ENCODE results near the gene MEA1.

Gene MEA1

DNA sequence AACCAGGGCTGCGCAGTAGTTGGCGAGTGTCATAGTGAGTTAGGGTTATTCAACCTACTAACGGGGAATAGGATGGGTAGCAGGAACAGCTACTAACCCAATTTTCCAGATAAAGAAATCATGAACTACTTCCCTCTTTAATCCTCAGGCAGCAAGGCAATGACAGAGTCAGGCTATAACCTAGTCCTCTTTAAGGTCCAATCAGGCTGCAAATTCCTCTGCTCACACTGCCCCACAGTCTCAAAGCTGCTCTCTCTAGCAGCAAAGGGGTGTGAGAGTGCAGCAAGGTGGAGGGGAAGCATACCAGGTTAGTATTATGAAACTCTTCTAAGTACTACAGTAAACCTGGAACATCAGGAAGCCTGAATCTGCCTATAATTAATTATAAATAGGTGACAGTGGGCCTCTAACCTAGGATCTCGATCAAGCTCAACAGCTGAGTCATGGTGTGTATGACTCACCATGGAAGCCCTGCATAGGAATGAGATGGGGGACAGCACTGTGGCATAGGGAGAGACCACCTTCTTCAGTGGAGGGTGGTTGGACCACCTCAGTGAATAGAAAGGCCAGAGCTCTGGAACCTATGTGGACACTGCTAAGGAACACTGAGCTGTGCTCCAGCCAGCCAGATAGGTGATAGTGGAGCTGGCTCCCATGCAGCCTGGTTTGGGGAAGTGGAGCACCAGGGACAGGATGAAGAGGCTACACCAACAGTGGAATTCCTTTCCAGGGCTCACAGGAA lies 42.7 kb downstream of the MEA1 start:
- Histone ChIP-seq H3K9me2 (replicated peaks; ENCODE audit: low read depth, low read length) (no peaks in the 10 kb centered on the region), H4K20me1 (ENCODE audit: insufficient read depth, low read length, poor library complexity, severe bottlenecking) (no peaks in the 10 kb centered on the region), H3K9ac (ENCODE audit: low read depth, low read length, poor library complexity, severe bottlenecking) (no peak overlapping the region), H3K36me3 (ENCODE audit: insufficient read depth, low read length) (no peaks in the 10 kb centered on the region), H3K9me3 (ENCODE audit: insufficient read depth, low read depth, low read length) (no peaks in the 10 kb centered on the region), H3K4me3 (ENCODE audit: low read length, poor library complexity, severe bottlenecking) (no peak overlapping the region), H3K79me2 (ENCODE audit: insufficient read depth, low read length) (no peaks in the 10 kb centered on the region), H2AFZ (ENCODE audit: low read length) (no peak overlapping the region), H3K4me2 (ENCODE audit: low read depth, low read length, poor library complexity, severe bottlenecking) (no peak overlapping the region), H3K27me3 (ENCODE audit: insufficient read depth, low read length, poor library complexity, severe bottlenecking) (no peaks in the 10 kb centered on the region), H3F3A (ENCODE audit: low read depth) (no peaks in the 10 kb centered on the region), H3K4me1 (ENCODE audit: insufficient read depth, low read length, poor library complexity, severe bottlenecking) (no peaks in the 10 kb centered on the region)
- TF ChIP-seq, protein P1, sequence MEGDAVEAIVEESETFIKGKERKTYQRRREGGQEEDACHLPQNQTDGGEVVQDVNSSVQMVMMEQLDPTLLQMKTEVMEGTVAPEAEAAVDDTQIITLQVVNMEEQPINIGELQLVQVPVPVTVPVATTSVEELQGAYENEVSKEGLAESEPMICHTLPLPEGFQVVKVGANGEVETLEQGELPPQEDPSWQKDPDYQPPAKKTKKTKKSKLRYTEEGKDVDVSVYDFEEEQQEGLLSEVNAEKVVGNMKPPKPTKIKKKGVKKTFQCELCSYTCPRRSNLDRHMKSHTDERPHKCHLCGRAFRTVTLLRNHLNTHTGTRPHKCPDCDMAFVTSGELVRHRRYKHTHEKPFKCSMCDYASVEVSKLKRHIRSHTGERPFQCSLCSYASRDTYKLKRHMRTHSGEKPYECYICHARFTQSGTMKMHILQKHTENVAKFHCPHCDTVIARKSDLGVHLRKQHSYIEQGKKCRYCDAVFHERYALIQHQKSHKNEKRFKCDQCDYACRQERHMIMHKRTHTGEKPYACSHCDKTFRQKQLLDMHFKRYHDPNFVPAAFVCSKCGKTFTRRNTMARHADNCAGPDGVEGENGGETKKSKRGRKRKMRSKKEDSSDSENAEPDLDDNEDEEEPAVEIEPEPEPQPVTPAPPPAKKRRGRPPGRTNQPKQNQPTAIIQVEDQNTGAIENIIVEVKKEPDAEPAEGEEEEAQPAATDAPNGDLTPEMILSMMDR (conservative IDR thresholded peaks at IDR 0.05; ENCODE audit: low read length), result no peak
- TF ChIP-seq EZH2phosphoT487 (IDR thresholded peaks at IDR 0.05; ENCODE audit: borderline replicate concordance), result no peak

DNA sequence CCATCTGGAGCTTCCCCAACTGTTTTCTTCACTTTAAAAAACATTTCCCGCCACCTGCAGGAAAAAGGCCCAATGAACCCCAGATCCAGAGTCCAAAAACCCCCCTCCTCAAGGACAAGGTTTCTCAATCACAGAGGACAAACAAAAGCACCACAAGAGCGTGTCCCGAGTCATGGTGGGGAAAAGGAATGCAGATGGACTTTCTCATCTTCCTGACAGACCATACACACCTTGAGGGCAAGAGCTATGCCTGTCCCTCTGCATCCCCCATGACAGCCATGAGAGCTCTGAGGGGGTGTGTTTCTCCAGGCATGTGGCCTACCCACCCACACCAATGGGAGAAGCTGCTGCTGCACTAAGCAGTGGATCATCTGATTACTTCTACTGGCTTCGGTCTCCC lies 43.8 kb downstream of the MEA1 start:
- no peaks in the 10 kb centered on the region for H3K36me3 ChIP-seq (ENCODE audit: insufficient read depth, low read length)
- no peaks in the 10 kb centered on the region for H3K79me2 ChIP-seq (ENCODE audit: insufficient read depth, low read length)
- no peaks in the 10 kb centered on the region for H3K4me1 ChIP-seq (ENCODE audit: insufficient read depth, low read length, poor library complexity, severe bottlenecking)
- H3K4me2 ChIP-seq (ENCODE audit: low read depth, low read length, poor library complexity, severe bottlenecking), result no peak overlapping the region
- H3K9me2 ChIP-seq (replicated peaks; ENCODE audit: low read depth, low read length), result no peaks in the 10 kb centered on the region
- H3K4me3 ChIP-seq (ENCODE audit: low read length, poor library complexity, severe bottlenecking), result no peak overlapping the region
- TF ChIP-seq EZH2phosphoT487 (IDR thresholded peaks at IDR 0.05; ENCODE audit: borderline replicate concordance), result no peak
- TF ChIP-seq, protein P1 (conservative IDR thresholded peaks at IDR 0.05; ENCODE audit: low read length), result no peak
- H3K27me3 ChIP-seq (ENCODE audit: insufficient read depth, low read length, poor library complexity, severe bottlenecking), result no peaks in the 10 kb centered on the region
- no peak overlapping the region for H3K9ac ChIP-seq (ENCODE audit: low read depth, low read length, poor library complexity, severe bottlenecking)
- H2AFZ ChIP-seq (ENCODE audit: low read length), result no peak overlapping the region
- no peaks in the 10 kb centered on the region for H3K9me3 ChIP-seq (ENCODE audit: insufficient read depth, low read depth, low read length)
- H4K20me1 ChIP-seq (ENCODE audit: insufficient read depth, low read length, poor library complexity, severe bottlenecking), result no peaks in the 10 kb centered on the region
- no peaks in the 10 kb centered on the region for H3F3A ChIP-seq (ENCODE audit: low read depth)

DNA sequence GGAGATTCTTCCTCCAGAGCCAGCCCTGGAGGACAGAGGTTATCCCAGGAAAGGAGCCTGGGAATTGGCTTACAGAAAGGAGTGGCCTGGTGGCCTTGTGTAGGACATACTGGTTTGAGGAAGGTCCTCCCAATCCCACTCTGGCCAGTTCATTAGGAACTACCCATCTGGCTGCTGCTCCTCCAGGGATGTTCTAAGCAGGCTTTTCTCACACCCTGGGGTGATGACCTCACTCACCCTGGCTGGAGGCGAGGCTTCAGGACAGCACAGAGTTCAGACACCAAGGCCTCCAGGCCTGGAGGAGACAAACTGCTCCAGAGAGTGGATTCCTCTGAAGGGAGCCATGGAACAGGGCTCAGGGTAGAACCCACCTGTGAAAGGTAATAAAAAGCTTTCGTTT lies 44.3 kb downstream of the MEA1 start:
- Histone ChIP-seq H3K9ac (ENCODE audit: low read depth, low read length, poor library complexity, severe bottlenecking) (no peak overlapping the region), H3K36me3 (ENCODE audit: insufficient read depth, low read length) (no peaks in the 10 kb centered on the region), H3K9me3 (ENCODE audit: insufficient read depth, low read depth, low read length) (no peaks in the 10 kb centered on the region), H3K9me2 (replicated peaks; ENCODE audit: low read depth, low read length) (no peaks in the 10 kb centered on the region), H2AFZ (ENCODE audit: low read length) (no peak overlapping the region), H3K4me1 (ENCODE audit: insufficient read depth, low read length, poor library complexity, severe bottlenecking) (no peaks in the 10 kb centered on the region), H3K79me2 (ENCODE audit: insufficient read depth, low read length) (no peaks in the 10 kb centered on the region), H3F3A (ENCODE audit: low read depth) (no peaks in the 10 kb centered on the region), H3K4me3 (ENCODE audit: low read length, poor library complexity, severe bottlenecking) (no peak overlapping the region), H3K4me2 (ENCODE audit: low read depth, low read length, poor library complexity, severe bottlenecking) (no peak overlapping the region), H3K27me3 (ENCODE audit: insufficient read depth, low read length, poor library complexity, severe bottlenecking) (no peaks in the 10 kb centered on the region), H4K20me1 (ENCODE audit: insufficient read depth, low read length, poor library complexity, severe bottlenecking) (no peaks in the 10 kb centered on the region)
- TF ChIP-seq, protein P1 (conservative IDR thresholded peaks at IDR 0.05; ENCODE audit: low read length), result no peak
- no peak for TF ChIP-seq EZH2phosphoT487 (IDR thresholded peaks at IDR 0.05; ENCODE audit: borderline replicate concordance)
